T-cell (primary cell): ENCODE data around the gene COTL1. TPM values are rescaled to one million over a fixed set of nuclear protein-coding genes. Genes with fewer than 3 reads are reported as not detected.

Experiments
- ATAC-seq, 4 experiments: fragments of 200-7000 bp in 3 of 4; fragments of 150-1000 bp in 1 of 4; cut with Tn5 transposase; replicated peaks in 1 of 4; 1 replicate in 3 of 4; 2 replicates in 1 of 4; pipeline ENCODE4 v1.10.0; 2021; ENCODE audit warnings: moderate library complexity in 3 of 4, mild to moderate bottlenecking in 2 of 4, moderate number of reproducible peaks in 1 of 4
- CTCF ChIA-PET, 2 donors: fragments of 300-600 bp; sonication (Branson Sonifier 250); formaldehyde crosslinking; loops; one replicate each; lab custom pipeline; 2022; ENCODE audit warnings: antibody characterized with exemption in 2 of 2; lab: Charles Lee
- POLR2A ChIA-PET, 2 donors: fragments of 300-600 bp; sonication (Branson Sonifier 250); formaldehyde crosslinking; loops; one replicate each; lab custom pipeline; 2022; ENCODE audit warnings: antibody characterized with exemption in 2 of 2; lab: Charles Lee
- DNase-seq, 35 experiments: peaks; one replicate each; pipeline versions ENCODE4 v3.0.0 to v3.0.0-alpha.2; 2013 to 2023
- H3K27ac ChIP-seq: one replicate; pipeline ENCODE4 v1.5.1; 2013; ENCODE audit warnings: low read length
- H3K27me3 ChIP-seq, 2 experiments: replicated peaks in 1 of 2; 1 replicate in 1 of 2; 2 replicates in 1 of 2; pipeline versions ENCODE4 v1.6.1 to v1.7.0; 2013; ENCODE audit warnings: low read length in 1 of 2, mixed read lengths in 1 of 2; ENCODE audit not compliant: control insufficient read depth in 2 of 2, insufficient read depth in 2 of 2; ENCODE audit errors: extremely low read depth in 1 of 2
- H3K36me3 ChIP-seq, 2 donors: 1 replicate in 1 of 2; 2 replicates in 1 of 2; pipeline versions ENCODE4 v1.6.1 to v1.7.0; 2013; ENCODE audit warnings: low read length in 1 of 2; ENCODE audit not compliant: control insufficient read depth in 2 of 2, insufficient read depth in 1 of 2; ENCODE audit errors: extremely low read depth in 1 of 2
- H3K4me1 ChIP-seq, 2 experiments: 1 replicate in 1 of 2; 2 replicates in 1 of 2; pipeline versions ENCODE4 v1.6.1 to v1.7.0; 2013; ENCODE audit warnings: low read length in 2 of 2, mixed read lengths in 1 of 2; ENCODE audit not compliant: insufficient read depth in 2 of 2, control insufficient read depth in 1 of 2; ENCODE audit errors: extremely low read depth in 1 of 2
- H3K4me3 ChIP-seq, 2 donors: 1 replicate in 1 of 2; 2 replicates in 1 of 2; pipeline versions ENCODE4 v1.5.1 to v1.7.0; 2013; ENCODE audit warnings: mild to moderate bottlenecking in 2 of 2, low read length in 1 of 2, moderate library complexity in 1 of 2; ENCODE audit not compliant: control insufficient read depth in 1 of 2; ENCODE audit errors: extremely low read depth in 1 of 2
- H3K9me3 ChIP-seq: 2 replicates; pipeline ENCODE4 v1.7.0; 2013
- H3K27ac Mint-ChIP-seq, 2 donors: one replicate each; pipeline ENCODE4 v1.8.0; 2020 to 2021; ENCODE audit warnings: mild to moderate bottlenecking in 2 of 2, mixed read lengths in 2 of 2
- H3K27me3 Mint-ChIP-seq, 2 donors: one replicate each; pipeline ENCODE4 v1.8.0; 2021 to 2022; ENCODE audit warnings: mixed read lengths in 2 of 2
- H3K36me3 Mint-ChIP-seq: one replicate; pipeline ENCODE4 v1.8.0; 2021; ENCODE audit warnings: mixed read lengths
- H3K4me1 Mint-ChIP-seq, 3 donors: one replicate each; pipeline ENCODE4 v1.8.0; 2020 to 2022; ENCODE audit warnings: mixed read lengths in 3 of 3, mild to moderate bottlenecking in 1 of 3
- H3K4me3 Mint-ChIP-seq, 3 donors: one replicate each; pipeline ENCODE4 v1.8.0; 2020 to 2022; ENCODE audit warnings: mild to moderate bottlenecking in 3 of 3, mixed read lengths in 3 of 3, moderate library complexity in 3 of 3
- H3K9me3 Mint-ChIP-seq, 3 donors: one replicate each; pipeline ENCODE4 v1.8.0; 2020 to 2022; ENCODE audit warnings: mixed read lengths in 3 of 3
- WGBS: methylation state at CpG from one replicate; pipeline ENCODE4 v1.1.5; 2013; ENCODE audit warnings: missing lambda C conversion rate; ENCODE audit not compliant: insufficient coverage; 5-methylcytosine and 5-hydroxymethylcytosine counted together
- total RNA-seq, 35 experiments: library from RNA in 6 of 35; stranded (reverse) in 6 of 35; fragments of 120-200 nt in 1 of 35; gene quantifications; one replicate each; pipeline versions ENCODE4 v1.2.1 to v1.2.4 and lab custom pipeline; 2013 to 2026

Gene COTL1
- total RNA-seq, 5 donors from 2014 or later (not counting 1 experiment from before 2014, with no cell fraction given): 205 to 265 (median 221) TPM

DNA sequence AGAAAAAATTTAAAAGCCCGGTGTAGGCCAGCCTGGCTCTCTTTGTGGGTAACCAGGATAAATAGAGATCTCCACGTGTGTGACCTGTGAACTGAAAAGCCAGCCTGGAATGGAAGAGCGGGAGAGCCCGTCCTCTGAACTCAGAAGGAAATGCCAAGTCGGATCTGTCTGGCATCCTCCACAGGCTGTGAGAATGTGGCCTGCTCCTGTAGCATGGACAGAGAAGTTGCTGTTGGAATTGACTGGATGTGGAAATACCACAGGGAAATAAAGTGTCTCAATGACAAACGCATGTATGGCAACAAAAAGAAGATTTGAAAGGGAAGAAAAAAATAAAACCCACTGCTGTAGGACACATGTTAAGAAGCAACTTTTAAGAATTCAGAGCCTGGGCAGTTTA is 37.1 kb upstream of the COTL1 start:
- H3K9me3 Mint-ChIP-seq: no peaks in the 10 kb centered on the region
- Histone ChIP-seq H3K36me3 (peaks cover 18 to 67% of the 10 kb centered on the region in 2 donors), H3K9me3 (no peaks in the 10 kb centered on the region), H3K27ac (no peak overlapping the region), H3K4me3 (no peak overlapping the region), H3K27me3 (no peaks in the 10 kb centered on the region), H3K4me1 (peaks cover 12 to 79% of the 10 kb centered on the region in 2 experiments)
- ATAC-seq: no peak
- peak overlapping the region; percentile 16 to 73 for H3K27ac Mint-ChIP-seq
- peaks cover 47% of the 10 kb centered on the region for H3K36me3 Mint-ChIP-seq
- ChIA-PET CTCF (interaction anchor here (0.9 to 1.4 kb wide), 2 partner anchors 18 to 81 kb away, joined by 5 to 8 read pairs; no protein-coding TSS in a partner anchor), POLR2A (interaction anchor here in 1 of 2 donors (1.0 kb wide), 1 partner anchor 41 kb away, joined by 3 read pairs; no protein-coding TSS in a partner anchor)
- peak overlapping the region in 1 of 3 donors; percentile 77 for H3K4me3 Mint-ChIP-seq
- no peaks in the 10 kb centered on the region for H3K27me3 Mint-ChIP-seq
- no peak for DNase-seq
- WGBS: 78% methylated on average over 6 of the region's 6 CpGs
- H3K4me1 Mint-ChIP-seq: peaks cover 63 to 86% (median 85%) of the 10 kb centered on the region in 3 donors

DNA sequence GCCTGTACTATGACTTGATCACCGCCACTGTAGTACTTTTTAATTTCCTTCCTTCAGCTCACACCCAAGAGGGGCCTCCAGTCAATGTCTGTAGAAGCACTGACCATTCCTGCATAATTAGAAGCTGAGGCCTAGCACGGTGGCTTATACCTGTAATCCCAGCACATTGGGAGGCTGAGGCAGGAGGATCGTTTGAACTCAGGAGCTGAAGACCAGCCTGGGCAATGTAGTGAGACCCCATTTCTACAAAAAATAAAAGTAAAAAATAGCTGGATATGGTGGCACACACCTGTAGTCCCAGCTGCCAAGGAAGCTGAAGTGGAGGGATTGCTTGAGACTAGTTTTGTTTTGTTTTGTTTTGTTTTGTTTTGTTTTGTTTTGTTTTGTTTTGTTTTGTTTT is 36.4 kb upstream of the COTL1 start:
- DNase-seq (no peak), ATAC-seq (no peak)
- peak overlapping the region in 1 of 2 donors; percentile 31 for H3K27ac Mint-ChIP-seq
- peaks cover 65 to 90% (median 90%) of the 10 kb centered on the region in 3 donors for H3K4me1 Mint-ChIP-seq
- peaks cover 43% of the 10 kb centered on the region for H3K36me3 Mint-ChIP-seq
- ChIA-PET POLR2A (interaction anchor here in 1 of 2 donors (0.6 kb wide), 1 partner anchor 14 kb away, joined by 6 read pairs; no protein-coding TSS in a partner anchor), CTCF (interaction anchor here in 1 of 2 donors (0.9 kb wide), 1 partner anchor 81 kb away, joined by 5 read pairs; no protein-coding TSS in a partner anchor)
- peak overlapping the region in 1 of 3 donors; percentile 77 for H3K4me3 Mint-ChIP-seq
- Histone ChIP-seq H3K4me3 (no peak overlapping the region), H3K9me3 (no peaks in the 10 kb centered on the region), H3K36me3 (peaks cover 14 to 60% of the 10 kb centered on the region in 2 donors), H3K27ac (no peak overlapping the region), H3K27me3 (no peaks in the 10 kb centered on the region), H3K4me1 (peaks cover 14 to 83% of the 10 kb centered on the region in 2 experiments)
- WGBS: 100% methylated on average over 1 of the region's 3 CpGs
- no peaks in the 10 kb centered on the region for H3K9me3 Mint-ChIP-seq
- H3K27me3 Mint-ChIP-seq: no peaks in the 10 kb centered on the region

DNA sequence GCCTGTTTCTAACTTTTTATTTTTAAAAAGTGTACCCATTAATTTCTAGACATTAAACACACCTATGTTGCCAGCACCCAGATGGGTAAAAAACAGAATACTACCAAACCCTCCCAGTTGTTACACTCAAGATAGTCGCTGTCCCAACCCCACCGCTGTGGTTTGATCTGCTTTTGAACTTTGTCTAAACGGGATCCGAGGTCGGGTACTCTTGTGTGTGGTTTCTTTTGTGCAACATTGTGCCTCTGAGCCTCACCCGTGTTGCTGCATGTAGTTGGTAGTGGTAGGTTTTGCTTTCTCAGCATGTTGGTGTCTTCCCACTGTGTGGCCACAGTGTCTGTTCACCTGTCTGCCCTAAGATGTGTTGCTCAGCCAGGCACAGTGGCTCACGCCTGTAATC is 34.7 kb upstream of the COTL1 start:
- DNase-seq (peak in 34 of 35 experiments; percentile 17 to 68 (median 46)), ATAC-seq (peak; percentile 36 to 68 (median 54))
- ChIA-PET POLR2A (no interaction called here), CTCF (no interaction called here)
- Mint-ChIP-seq H3K27ac (peak overlapping the region; percentile 82 to 84), H3K27me3 (no peaks in the 10 kb centered on the region), H3K36me3 (peaks cover 30% of the 10 kb centered on the region), H3K9me3 (no peaks in the 10 kb centered on the region), H3K4me1 (peaks cover 68 to 82% (median 79%) of the 10 kb centered on the region in 3 donors), H3K4me3 (peak overlapping the region; percentile 21 to 77 (median 43))
- Histone ChIP-seq H3K4me1 (peaks cover 14 to 78% of the 10 kb centered on the region in 2 experiments), H3K27me3 (no peaks in the 10 kb centered on the region), H3K27ac (peak overlapping the region; percentile 52), H3K9me3 (no peaks in the 10 kb centered on the region), H3K4me3 (peak overlapping the region in 1 of 2 donors; percentile 32), H3K36me3 (peaks cover 14 to 45% of the 10 kb centered on the region in 2 donors)
- 57% methylated on average over 1 of the region's 7 CpGs for WGBS

DNA sequence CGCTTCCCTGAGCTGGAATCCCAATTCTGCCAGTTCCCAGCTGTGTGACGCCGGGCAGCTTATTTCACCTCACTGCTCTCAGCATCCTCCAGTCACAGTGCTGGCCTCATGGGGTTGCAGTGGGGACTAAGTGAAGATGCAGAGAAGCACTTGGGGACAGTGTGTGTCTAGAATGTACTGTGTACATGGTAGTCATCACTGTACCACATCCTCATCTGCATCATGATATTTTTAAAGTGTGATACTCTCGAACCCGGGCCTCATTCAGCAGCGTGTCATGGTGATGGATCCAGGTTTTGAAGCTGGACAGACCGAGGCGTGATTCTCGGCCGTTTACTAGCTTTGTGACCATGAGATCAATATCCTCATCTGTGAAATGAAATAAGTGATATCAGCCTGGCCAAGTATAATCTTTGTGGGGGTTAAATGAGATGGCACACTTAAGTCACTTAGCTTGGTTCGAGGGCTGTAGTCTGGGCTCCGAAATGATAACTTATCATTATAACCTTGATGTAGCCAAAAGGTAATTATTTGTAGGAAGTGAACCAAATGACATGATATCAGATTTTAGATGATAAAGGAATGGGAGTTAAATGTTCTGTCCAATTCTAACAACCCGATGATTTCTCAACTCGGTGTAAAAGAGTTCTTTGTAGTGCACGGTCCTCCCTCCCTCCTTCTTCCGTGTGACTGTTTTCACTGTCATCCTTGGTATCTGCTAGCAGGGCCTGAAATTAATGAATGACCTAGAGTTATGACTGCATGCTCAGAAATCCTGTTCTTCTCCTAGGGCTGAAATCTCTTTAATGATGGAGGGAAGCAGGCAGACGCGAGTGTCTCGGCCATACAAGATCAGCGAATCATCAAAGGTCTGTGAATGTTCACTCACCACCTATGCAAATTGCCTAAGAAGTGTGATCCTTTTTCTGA is 32.4 kb upstream of the COTL1 start:
- Mint-ChIP-seq H3K4me1 (peaks cover 57 to 70% (median 60%) of the 10 kb centered on the region in 3 donors), H3K27me3 (no peaks in the 10 kb centered on the region), H3K9me3 (no peaks in the 10 kb centered on the region), H3K27ac (peak overlapping the region; percentile 43 to 79), H3K36me3 (peaks cover 19% of the 10 kb centered on the region), H3K4me3 (peak overlapping the region; percentile 44 to 77 (median 71))
- DNase-seq (no peak), ATAC-seq (no peak)
- peak overlapping the region in 1 of 2 donors; percentile 40 for H3K4me3 ChIP-seq
- 86% methylated on average over 4 of the region's 20 CpGs for WGBS
- H3K27me3 ChIP-seq: peaks cover 0 to 3% of the 10 kb centered on the region in 2 experiments
- no peak overlapping the region for H3K27ac ChIP-seq
- no peaks in the 10 kb centered on the region for H3K9me3 ChIP-seq
- H3K36me3 ChIP-seq: peaks cover 14 to 34% of the 10 kb centered on the region in 2 donors
- peaks cover 11 to 59% of the 10 kb centered on the region in 2 experiments for H3K4me1 ChIP-seq
- ChIA-PET POLR2A (interaction anchor here in 1 of 2 donors (0.6 kb wide), 2 partner anchors 12 to 126 kb away, joined by 4 read pairs; no protein-coding TSS in a partner anchor), CTCF (interaction anchor here in 1 of 2 donors (0.5 to 0.7 kb wide), 3 partner anchors 49 to 415 kb away, joined by 3 read pairs; no protein-coding TSS in a partner anchor)

DNA sequence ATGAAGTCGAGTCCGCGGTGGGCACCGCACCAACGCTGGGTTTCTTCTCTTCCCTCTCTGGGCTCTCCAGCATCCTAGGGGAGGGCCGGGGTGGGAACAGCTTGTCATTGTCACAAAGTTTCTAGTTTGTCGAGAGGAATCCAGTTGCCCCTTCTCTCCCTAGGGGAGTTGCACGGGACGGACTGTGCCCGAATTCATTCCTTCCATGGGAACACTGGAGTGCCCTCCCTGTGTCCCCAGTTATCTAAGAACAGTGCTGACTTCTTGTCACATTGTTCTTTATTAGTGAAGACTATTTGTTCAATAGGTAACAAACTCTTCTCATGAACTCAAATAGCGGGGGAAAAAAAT is 31.6 kb upstream of the COTL1 start:
- Mint-ChIP-seq H3K4me3 (peak overlapping the region; percentile 77 to 83 (median 78)), H3K9me3 (no peaks in the 10 kb centered on the region), H3K27ac (peak overlapping the region; percentile 75 to 83), H3K4me1 (peaks cover 50 to 63% (median 54%) of the 10 kb centered on the region in 3 donors), H3K36me3 (peaks cover 14% of the 10 kb centered on the region), H3K27me3 (no peaks in the 10 kb centered on the region)
- DNase-seq (no peak), ATAC-seq (no peak)
- CTCF ChIA-PET: interaction anchor here in 1 of 2 donors (0.7 kb wide), 1 partner anchor 416 kb away, joined by 3 read pairs; no protein-coding TSS in a partner anchor
- POLR2A ChIA-PET: no interaction called here
- Histone ChIP-seq H3K27me3 (peaks cover 0 to 3% of the 10 kb centered on the region in 2 experiments), H3K4me3 (peak overlapping the region; percentile 52 to 69), H3K27ac (peak overlapping the region; percentile 17), H3K9me3 (no peaks in the 10 kb centered on the region), H3K4me1 (peaks cover 11 to 53% of the 10 kb centered on the region in 2 experiments), H3K36me3 (peaks cover 14 to 28% of the 10 kb centered on the region in 2 donors)
- 100% methylated on average over 2 of the region's 11 CpGs for WGBS
